Vagina (tissue), 2 donors: ENCODE measurements around the gene VSIR.
A peak's percentile ranks its signal among the peaks of the same experiment; 100 is the strongest.

Source experiments
- CTCF ChIP-seq, 3 experiments: fragments of 450-650 bp in 2 of 3; fragments of 200-600 bp in 1 of 3; sonication (generic) in 1 of 3; IDR thresholded peaks; one replicate each; pipeline ENCODE4 v1.5.1; 2017 to 2019; ENCODE audit warnings: antibody characterized with exemption in 3 of 3, mild to moderate bottlenecking in 2 of 3, moderate library complexity in 2 of 3
- POLR2AphosphoS5 ChIP-seq, 2 donors: sonication (generic); formaldehyde crosslinking; IDR thresholded peaks; one replicate each; pipeline ENCODE4 v1.9.0; 2017; ENCODE audit warnings: antibody characterized with exemption in 2 of 2, mild to moderate bottlenecking in 2 of 2, low read depth in 1 of 2; ENCODE audit not compliant: insufficient read depth in 1 of 2

- TF ChIP-seq CTCF (IDR thresholded peaks at IDR 0.05) (peak; percentile 61 to 76 (median 65)), POLR2AphosphoS5 (IDR thresholded peaks at IDR 0.05; ENCODE audit: insufficient read depth in 1 of 2, low read depth in 1 of 2) (no peak)
These were observed 65.0 kb downstream of the VSIR start for GRCh38 chr10:71708301-71708703.
